Neural progenitor cell (in vitro differentiated cells): ENCODE results near the gene MNS1. TPM values are rescaled to one million over a fixed set of nuclear protein-coding genes. Genes with fewer than 3 reads are reported as not detected.

Source experiments
- DNase-seq: peaks from one replicate; pipeline ENCODE4 v3.0.0-alpha.2; 2016; ENCODE audit warnings: low spot score
- H2AFZ ChIP-seq: fragments of 200-600 bp; sonication (generic); replicated peaks from 2 replicates; pipeline ENCODE4 v1.6.1; 2016; ENCODE audit warnings: antibody characterized with exemption
- H3F3A ChIP-seq: fragments of 200-600 bp; sonication (generic); 2 replicates; pipeline ENCODE4 v1.6.1; 2016; ENCODE audit warnings: antibody characterized with exemption, low read depth
- H3K27ac ChIP-seq: fragments of 200-600 bp; sonication (generic); 2 replicates; pipeline ENCODE4 v1.5.1; 2016; ENCODE audit warnings: mild to moderate bottlenecking
- H3K27me3 ChIP-seq: fragments of 200-600 bp; sonication (generic); 2 replicates; pipeline ENCODE4 v1.6.1; 2016; ENCODE audit warnings: mild to moderate bottlenecking, moderate library complexity
- H3K36me3 ChIP-seq: fragments of 200-600 bp; sonication (generic); 2 replicates; pipeline ENCODE4 v1.5.1; 2016
- H3K4me1 ChIP-seq: fragments of 200-600 bp; sonication (generic); 2 replicates; pipeline ENCODE4 v1.6.1; 2016; ENCODE audit warnings: mixed run types
- H3K4me2 ChIP-seq: fragments of 200-600 bp; sonication (generic); 2 replicates; pipeline ENCODE4 v1.6.1; 2016
- H3K4me3 ChIP-seq: fragments of 200-600 bp; sonication (generic); 2 replicates; pipeline ENCODE4 v1.5.1; 2016
- H3K79me2 ChIP-seq: fragments of 200-600 bp; sonication (generic); 2 replicates; pipeline ENCODE4 v1.6.1; 2016; ENCODE audit warnings: low read depth
- H3K9ac ChIP-seq: fragments of 200-600 bp; sonication (generic); 2 replicates; pipeline ENCODE4 v1.6.1; 2016
- H3K9me3 ChIP-seq: fragments of 200-600 bp; sonication (generic); 2 replicates; pipeline ENCODE4 v1.5.1; 2016; ENCODE audit warnings: low read depth
- H4K20me1 ChIP-seq: fragments of 200-600 bp; sonication (generic); 2 replicates; pipeline ENCODE4 v1.6.1; 2016; ENCODE audit warnings: low read depth
- H3K27ac Mint-ChIP-seq: 3 replicates; pipeline ENCODE4 v1.8.0; 2021; ENCODE audit warnings: mixed read lengths
- H3K27me3 Mint-ChIP-seq: 2 replicates; pipeline ENCODE4 v1.8.0; 2022; ENCODE audit warnings: low read depth, mild to moderate bottlenecking, inconsistent platforms, moderate library complexity, mixed read lengths; ENCODE audit not compliant: insufficient read depth
- H3K36me3 Mint-ChIP-seq: 3 replicates; pipeline ENCODE4 v1.8.0; 2021; ENCODE audit warnings: mixed read lengths
- H3K4me1 Mint-ChIP-seq: 3 replicates; pipeline ENCODE4 v1.8.0; 2021; ENCODE audit warnings: mixed read lengths
- H3K4me3 Mint-ChIP-seq: 3 replicates; pipeline ENCODE4 v1.8.0; 2021; ENCODE audit warnings: mild to moderate bottlenecking, moderate library complexity, mixed read lengths
- H3K9me3 Mint-ChIP-seq: 3 replicates; pipeline ENCODE4 v1.8.0; 2020; ENCODE audit warnings: mixed read lengths
- CTCF ChIP-seq: fragments of 200-600 bp; sonication (generic); IDR thresholded peaks from 2 replicates; pipeline ENCODE4 v1.5.1; 2017; ENCODE audit warnings: antibody characterized with exemption, mild to moderate bottlenecking
- EZH2 ChIP-seq: fragments of 200-600 bp; sonication (generic); IDR thresholded peaks from 2 replicates; pipeline ENCODE4 v1.6.1; 2017; ENCODE audit warnings: antibody characterized with exemption, mild to moderate bottlenecking, moderate library complexity
- EZH2phosphoT487 ChIP-seq: fragments of 200-600 bp; sonication (generic); IDR thresholded peaks from 2 replicates; pipeline ENCODE4 v1.6.1; 2017; ENCODE audit warnings: antibody characterized with exemption
- total RNA-seq: library from RNA; depleted of rRNA; stranded (reverse); fragments of >200 nt; gene quantifications from 2 replicates; pipeline ENCODE4 v1.2.3, GENCODE V29; 2015; ENCODE audit warnings: low replicate concordance

The MNS1 gene
- total RNA-seq, 1 donor from 2014 or later = 6.2 TPM

DNA sequence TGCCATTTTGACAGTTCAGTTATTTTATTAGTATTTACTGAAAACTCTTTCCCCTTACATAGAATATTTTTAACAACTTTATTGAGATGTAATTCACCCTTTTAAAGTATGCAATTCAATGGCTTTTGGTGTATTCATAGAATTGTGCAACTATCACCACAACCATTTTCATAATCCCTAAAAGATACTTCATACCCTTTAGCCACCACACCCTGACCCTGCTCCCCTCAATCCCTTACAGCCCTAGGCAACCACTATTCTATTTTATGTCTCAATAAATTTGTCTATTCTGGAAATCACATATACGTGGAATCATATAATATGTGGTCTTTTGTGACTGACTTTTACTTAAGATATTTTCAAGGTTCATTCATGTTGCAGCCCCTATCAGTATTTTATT, 70.0 kb downstream of the MNS1 start:
- H3F3A ChIP-seq = peaks cover 4% of the 10 kb centered on the region
- H3K27me3 Mint-ChIP-seq = no peaks in the 10 kb centered on the region

GRCh38 chr15:56393277-56393676, 71.7 kb downstream of the MNS1 start:
- H3K27ac Mint-ChIP-seq = no peak overlapping the region
- TF ChIP-seq EZH2phosphoT487 (no peak), EZH2 (no peak), CTCF (no peak)

More for the DNA sequence above, 70.0 kb downstream of the MNS1 start:
- H3K36me3 Mint-ChIP-seq = peaks cover 45% of the 10 kb centered on the region
- no peaks in the 10 kb centered on the region for H4K20me1 ChIP-seq
- H3K79me2 ChIP-seq = no peaks in the 10 kb centered on the region
- TF ChIP-seq CTCF (no peak), EZH2 (no peak), EZH2phosphoT487 (no peak)
- no peak overlapping the region for H3K9ac ChIP-seq
- no peak overlapping the region for H3K4me2 ChIP-seq
- H3K36me3 ChIP-seq = no peaks in the 10 kb centered on the region
- H3K4me3 Mint-ChIP-seq = no peak overlapping the region
- no peaks in the 10 kb centered on the region for H3K9me3 ChIP-seq
- H3K4me1 ChIP-seq = peaks cover 7% of the 10 kb centered on the region
- peaks cover 2% of the 10 kb centered on the region for H3K4me1 Mint-ChIP-seq
- no peak overlapping the region for H3K27ac ChIP-seq
- no peak overlapping the region for H3K4me3 ChIP-seq
- no peaks in the 10 kb centered on the region for H3K27me3 ChIP-seq
- DNase-seq = no peak
- no peak overlapping the region for H3K27ac Mint-ChIP-seq
- H3K9me3 Mint-ChIP-seq = peaks cover 24% of the 10 kb centered on the region
- no peak overlapping the region for H2AFZ ChIP-seq

GRCh38 chr15:56390739-56391267, 74.1 kb downstream of the MNS1 start:
- H3K9me3 ChIP-seq = no peaks in the 10 kb centered on the region
- H3K9ac ChIP-seq = no peak overlapping the region
- no peak overlapping the region for H3K4me3 ChIP-seq
- H4K20me1 ChIP-seq = no peaks in the 10 kb centered on the region
- no peaks in the 10 kb centered on the region for H3K36me3 ChIP-seq
- Mint-ChIP-seq H3K27ac (no peak overlapping the region), H3K27me3 (no peaks in the 10 kb centered on the region), H3K36me3 (peaks cover 25% of the 10 kb centered on the region), H3K4me3 (no peak overlapping the region), H3K4me1 (no peaks in the 10 kb centered on the region), H3K9me3 (peaks cover 10% of the 10 kb centered on the region)
- no peak overlapping the region for H2AFZ ChIP-seq
- H3K4me2 ChIP-seq = no peak overlapping the region
- H3K27ac ChIP-seq = no peak overlapping the region
- no peaks in the 10 kb centered on the region for H3F3A ChIP-seq
- DNase-seq = no peak
- H3K79me2 ChIP-seq = no peaks in the 10 kb centered on the region
- no peak for TF ChIP-seq CTCF
- TF ChIP-seq EZH2 = no peak
- TF ChIP-seq EZH2phosphoT487 = no peak
- no peaks in the 10 kb centered on the region for H3K4me1 ChIP-seq
- no peaks in the 10 kb centered on the region for H3K27me3 ChIP-seq

More at GRCh38 chr15:56393277-56393676, 71.7 kb downstream of the MNS1 start:
- peaks cover 7% of the 10 kb centered on the region for H3K4me1 ChIP-seq
- peaks cover 39% of the 10 kb centered on the region for H3K36me3 Mint-ChIP-seq
- no peaks in the 10 kb centered on the region for H3K27me3 ChIP-seq
- no peak overlapping the region for H3K4me3 Mint-ChIP-seq
- H3K9me3 Mint-ChIP-seq = peaks cover 21% of the 10 kb centered on the region
- no peak overlapping the region for H3K4me2 ChIP-seq
- H3F3A ChIP-seq = peaks cover 4% of the 10 kb centered on the region
- no peaks in the 10 kb centered on the region for H3K79me2 ChIP-seq
- no peaks in the 10 kb centered on the region for H4K20me1 ChIP-seq
- DNase-seq = no peak
- no peak overlapping the region for H3K27ac ChIP-seq
- H3K36me3 ChIP-seq = no peaks in the 10 kb centered on the region
- no peak overlapping the region for H2AFZ ChIP-seq
- H3K9me3 ChIP-seq = no peaks in the 10 kb centered on the region
- no peaks in the 10 kb centered on the region for H3K27me3 Mint-ChIP-seq
- H3K4me1 Mint-ChIP-seq = peaks cover 2% of the 10 kb centered on the region
- no peak overlapping the region for H3K9ac ChIP-seq
- no peak overlapping the region for H3K4me3 ChIP-seq
